SK-N-SH (cell line): Measurements from ENCODE around the gene CEACAM20. TPM values are rescaled to one million over a fixed set of nuclear protein-coding genes. Genes with fewer than 3 reads are reported as not detected.
"Not testable (repeated sequence)": the region's sequence is repeated elsewhere in the genome, so short reads cannot be mapped to it uniquely, and the experiment has no call there.

Experiments
- CTCF ChIA-PET: fragments of 300-600, 350-600 bp; formaldehyde crosslinking; extraction: SDS; loops from one replicate; lab custom pipeline; 2021; lab: Yijun Ruan, JAX
- POLR2A ChIA-PET: fragments of 350-600 bp; sonication (Branson Sonifier 250); formaldehyde crosslinking; extraction: SDS; loops from one replicate; lab custom pipeline; 2020; ENCODE audit warnings: antibody characterized with exemption, inconsistent platforms; lab: Yijun Ruan, JAX
- DNase-seq: peaks from one replicate; pipeline ENCODE4 v3.0.0; 2012
- H2AFZ ChIP-seq: fragments of 200-600 bp; sonication (generic); 2 replicates; pipeline ENCODE4 v1.8.1; 2016; ENCODE audit warnings: antibody characterized with exemption, mild to moderate bottlenecking, low read depth
- H3F3A ChIP-seq: fragments of 200-600 bp; sonication (generic); replicated peaks from 2 replicates; pipeline ENCODE3; 2016; ENCODE audit warnings: antibody characterized with exemption, mild to moderate bottlenecking; ENCODE audit not compliant: insufficient read depth
- H3K27ac ChIP-seq, 2 experiments: fragments of 200-500 bp in 1 of 2; fragments of 200-600 bp in 1 of 2; sonication (Bioruptor generic) in 1 of 2; sonication (generic), shearing (Covaris generic) in 1 of 2; 2 replicates each; pipeline versions ENCODE4 v1.5.1 to v1.6.1; 2014 to 2016; ENCODE audit warnings: low read depth in 2 of 2, inconsistent platforms in 1 of 2, low read length in 1 of 2, mild to moderate bottlenecking in 1 of 2, mixed read lengths in 1 of 2
- H3K27me3 ChIP-seq: fragments of 200-600 bp; sonication (generic), shearing (Covaris generic); 2 replicates; pipeline ENCODE4 v1.6.1; 2016; ENCODE audit warnings: mixed run types; ENCODE audit not compliant: insufficient read depth
- H3K36me3 ChIP-seq, 2 experiments: fragments of 200-500 bp in 1 of 2; fragments of 200-600 bp in 1 of 2; sonication (Bioruptor generic) in 1 of 2; sonication (generic) in 1 of 2; replicated peaks in 1 of 2; 2 replicates each; pipeline versions ENCODE3 to v1.5.1; 2014 to 2016; ENCODE audit warnings: low read length in 1 of 2, mild to moderate bottlenecking in 1 of 2; ENCODE audit not compliant: insufficient read depth in 2 of 2, control insufficient read depth in 1 of 2
- H3K4me1 ChIP-seq, 2 experiments: fragments of 200-500 bp in 1 of 2; fragments of 200-600 bp in 1 of 2; sonication (Bioruptor generic) in 1 of 2; sonication (generic), shearing (Covaris generic) in 1 of 2; 2 replicates each; pipeline versions ENCODE4 v1.5.1 to v1.6.1; 2014 to 2016; ENCODE audit warnings: low read depth in 1 of 2, low read length in 1 of 2, mixed run types in 1 of 2; ENCODE audit not compliant: insufficient read depth in 2 of 2, control insufficient read depth in 1 of 2
- H3K4me2 ChIP-seq: fragments of 200-600 bp; sonication (generic), shearing (Covaris generic); 2 replicates; pipeline ENCODE4 v1.6.1; 2017; ENCODE audit warnings: mixed run types
- H3K4me3 ChIP-seq, 2 experiments: fragments of 200-500 bp in 1 of 2; fragments of 200-600 bp in 1 of 2; sonication (Bioruptor generic) in 1 of 2; sonication (generic), shearing (Covaris generic) in 1 of 2; 2 replicates each; pipeline versions ENCODE4 v1.5.1 to v1.8.1; 2014 to 2016; ENCODE audit warnings: low read depth in 2 of 2, inconsistent platforms in 1 of 2, low read length in 1 of 2, mild to moderate bottlenecking in 1 of 2, mixed read lengths in 1 of 2, moderate library complexity in 1 of 2
- H3K79me2 ChIP-seq: fragments of 200-600 bp; sonication (generic); 2 replicates; pipeline ENCODE4 v1.8.1; 2017; ENCODE audit warnings: mild to moderate bottlenecking; ENCODE audit not compliant: insufficient read depth
- H3K9ac ChIP-seq: fragments of 200-600 bp; sonication (generic); 2 replicates; pipeline ENCODE4 v1.6.1; 2017; ENCODE audit warnings: mixed run types
- H3K9me2 ChIP-seq: fragments of 200-600 bp; sonication (generic); 2 replicates; pipeline ENCODE4 v1.6.1; 2017; ENCODE audit warnings: mixed run types
- H3K9me3 ChIP-seq: fragments of 200-600 bp; sonication (generic); 2 replicates; pipeline ENCODE4 v1.6.1; 2017; ENCODE audit warnings: mixed run types, mild to moderate bottlenecking, moderate library complexity
- H4K20me1 ChIP-seq: fragments of 200-600 bp; sonication (generic); 2 replicates; pipeline ENCODE4 v1.6.1; 2017; ENCODE audit warnings: mild to moderate bottlenecking, mixed run types; ENCODE audit not compliant: insufficient read depth
- CHD2 ChIP-seq: fragments of 150-350 bp; IDR thresholded peaks from 2 replicates; pipeline ENCODE4 v1.6.1; 2018; ENCODE audit warnings: low read length; ENCODE audit not compliant: partially characterized antibody
- CTCF ChIP-seq: fragments of 200-600 bp; sonication (generic); IDR thresholded peaks from 2 replicates; pipeline ENCODE4 v1.6.1; 2017; ENCODE audit warnings: antibody characterized with exemption, mild to moderate bottlenecking, moderate library complexity
- EP300 ChIP-seq, 2 experiments: IDR thresholded peaks; 2 replicates each; pipeline versions ENCODE4 v1.4.0 to v1.6.1; 2012; ENCODE audit warnings: borderline replicate concordance in 1 of 2, low read depth in 1 of 2, low read length in 1 of 2
- FOXJ3 ChIP-seq: sonication (generic); formaldehyde crosslinking; IDR thresholded peaks from 2 replicates; pipeline ENCODE4 v1.5.1; 2020; ENCODE audit warnings: mild to moderate bottlenecking, missing genetic modification reagents
- FOXM1 ChIP-seq: IDR thresholded peaks from 2 replicates; pipeline ENCODE4 v1.4.0; 2012; ENCODE audit warnings: low read depth, mild to moderate bottlenecking
- GATA2 ChIP-seq: sonication (generic); formaldehyde crosslinking; IDR thresholded peaks from 2 replicates; pipeline ENCODE4 v1.5.0; 2020; ENCODE audit warnings: mild to moderate bottlenecking, missing genetic modification reagents
- IRF3 ChIP-seq: fragments of 150-350 bp; IDR thresholded peaks from 2 replicates; pipeline ENCODE4 v1.6.1; 2016; ENCODE audit warnings: mild to moderate bottlenecking, low read depth, low read length
- NRF1 ChIP-seq: IDR thresholded peaks from 2 replicates; pipeline ENCODE4 v1.6.1; 2012; ENCODE audit warnings: low read depth, mild to moderate bottlenecking, low read length
- PBX3 ChIP-seq: IDR thresholded peaks from 2 replicates; pipeline ENCODE4; 2012
- POLR2AphosphoS5 ChIP-seq: IDR thresholded peaks from 2 replicates; pipeline ENCODE4 v1.6.1; 2012; ENCODE audit warnings: low read depth, low read length
- RAD21 ChIP-seq: IDR thresholded peaks from 2 replicates; pipeline ENCODE4 v1.6.1; 2012; ENCODE audit warnings: mild to moderate bottlenecking, low read length
- SIN3A ChIP-seq: IDR thresholded peaks from 2 replicates; pipeline ENCODE4 v1.6.1; 2012; ENCODE audit warnings: low read depth, mild to moderate bottlenecking, low read length, moderate library complexity, borderline replicate concordance
- TAF1 ChIP-seq: IDR thresholded peaks from 2 replicates; pipeline ENCODE4 v1.6.1; 2012; ENCODE audit warnings: low read depth, mild to moderate bottlenecking, low read length, moderate library complexity, borderline replicate concordance
- USF1 ChIP-seq: IDR thresholded peaks from 2 replicates; pipeline ENCODE4 v1.4.0; 2012; ENCODE audit warnings: low read depth, borderline replicate concordance
- USF2 ChIP-seq: fragments of 150-350 bp; IDR thresholded peaks from 2 replicates; pipeline ENCODE4 v1.6.1; 2017; ENCODE audit warnings: antibody characterized with exemption, low read length, low read depth, borderline replicate concordance
- YY1 ChIP-seq: IDR thresholded peaks from 2 replicates; pipeline ENCODE4 v1.4.0; 2012; ENCODE audit warnings: low read depth, mild to moderate bottlenecking
- WGBS: methylation state at CpG from one replicate; pipeline ENCODE4 v1.1.6; 2017; ENCODE audit warnings: low lambda C conversion rate; 5-methylcytosine and 5-hydroxymethylcytosine counted together
- polyA plus RNA-seq, 3 experiments: library from polyadenylated mRNA; depleted of rRNA; stranded (reverse); fragments of >200 nt; gene quantifications; 2 replicates each; pipeline ENCODE4 v1.2.3, GENCODE V29; 2012

The CEACAM20 gene
- polyA plus RNA-seq, 1 of the 3 experiments (the other 2 are of a cell fraction) = not detected

GRCh38 chr19:44539991-44540390 lies 10.5 kb upstream of the CEACAM20 start:
- WGBS = 5% methylated on average over 6 of the region's 6 CpGs
- Histone ChIP-seq H3K9me3 (no peaks in the 10 kb centered on the region), H3K4me3 (no peak overlapping the region), H3F3A (no peaks in the 10 kb centered on the region), H3K9me2 (no peaks in the 10 kb centered on the region), H3K79me2 (no peaks in the 10 kb centered on the region), H3K27me3 (peaks cover 17% of the 10 kb centered on the region; the same call in 1 of the 2 replicates), H3K4me1 (no peaks in the 10 kb centered on the region), H3K9ac (no peak overlapping the region), H2AFZ (no peak overlapping the region), H3K4me2 (no peak overlapping the region), H4K20me1 (no peaks in the 10 kb centered on the region), H3K36me3 (no peaks in the 10 kb centered on the region), H3K27ac (no peak overlapping the region)
- no peak for TF ChIP-seq CTCF
- no peak for TF ChIP-seq USF1
- no peak for TF ChIP-seq CHD2
- TF ChIP-seq RAD21 = no peak
- ChIA-PET POLR2A (no interaction called here), CTCF (interaction anchor here (1.3 to 6.4 kb wide), 2 partner anchors 31 to 117 kb away, joined by 5 to 20 read pairs; no protein-coding TSS in a partner anchor)
- DNase-seq = no peak

- ChIA-PET CTCF (interaction anchor here (1.0 to 6.4 kb wide), 4 partner anchors 23 to 118 kb away, joined by 3 to 20 read pairs (median 4); no protein-coding TSS in a partner anchor), POLR2A (no interaction called here)
- Histone ChIP-seq H3K4me2 (no peak overlapping the region), H3K27me3 (peaks cover 16% of the 10 kb centered on the region; the same call in 1 of the 2 replicates), H3K4me3 (no peak overlapping the region), H3K4me1 (no peaks in the 10 kb centered on the region), H3K27ac (no peak overlapping the region), H3K36me3 (no peaks in the 10 kb centered on the region), H2AFZ (no peak overlapping the region), H4K20me1 (no peaks in the 10 kb centered on the region), H3K9ac (no peak overlapping the region), H3K9me3 (no peaks in the 10 kb centered on the region), H3K9me2 (no peaks in the 10 kb centered on the region), H3F3A (no peaks in the 10 kb centered on the region), H3K79me2 (no peaks in the 10 kb centered on the region)
- TF ChIP-seq FOXJ3 (CRISPR knock-in tag) (no peak), IRF3 (no peak), EP300 (IDR thresholded peaks at IDR 0.05; ENCODE audit: borderline replicate concordance in 1 of 2, low read depth in 1 of 2, low read length in 1 of 2) (no peak), SIN3A (no peak), USF2 (no peak), TAF1 (no peak), PBX3 (no peak), POLR2AphosphoS5 (no peak), GATA2 (CRISPR knock-in tag) (no peak), NRF1 (no peak), USF1 (no peak), FOXM1 (no peak), YY1 (no peak)
- WGBS = 3% methylated on average over 10 of the region's 11 CpGs
- no peak for DNase-seq
These were observed 9.9 kb upstream of the CEACAM20 start for GRCh38 chr19:44539236-44539826.

GRCh38 chr19:44535361-44535760 lies 5.9 kb upstream of the CEACAM20 start:
- H3K36me3 ChIP-seq, H3K9me2 ChIP-seq, H4K20me1 ChIP-seq, POLR2A ChIA-PET, H3K9ac ChIP-seq, H3F3A ChIP-seq, H2AFZ ChIP-seq, H3K4me2 ChIP-seq, H3K9me3 ChIP-seq, H3K27ac ChIP-seq, H3K4me1 ChIP-seq, H3K79me2 ChIP-seq, DNase-seq, H3K4me3 ChIP-seq: not testable (repeated sequence)
- CTCF ChIA-PET = interaction anchor here (6.4 kb wide), 1 partner anchor 36 kb away, joined by 20 read pairs; no protein-coding TSS in a partner anchor
- WGBS = 4% methylated on average over 3 of the region's 3 CpGs
- H3K27me3 ChIP-seq = peaks cover 33% of the 10 kb centered on the region; the same call in 1 of the 2 replicates
